A673 (cell line): ENCODE data around the gene PRDM16. TPM values are rescaled to one million over a fixed set of nuclear protein-coding genes. Genes with fewer than 3 reads are reported as not detected.

Source experiments
- BruUV-seq: library from RNA; stranded (reverse); fragments of 400-500 nt; replicated peaks from 2 replicates; lab custom pipeline; 2021; lab: Mats Ljungman, UMichigan
- CTCF ChIA-PET: fragments of 300-600 bp; sonication (Branson Sonifier 250); formaldehyde crosslinking; loops from one replicate; lab custom pipeline; 2022; ENCODE audit warnings: antibody characterized with exemption; lab: Charles Lee
- POLR2A ChIA-PET: fragments of 300-600 bp; sonication (Branson Sonifier 250); formaldehyde crosslinking; loops from one replicate; lab custom pipeline; 2022; ENCODE audit warnings: antibody characterized with exemption; ENCODE audit not compliant: low non-redundant PET; lab: Charles Lee
- DNase-seq: peaks from one replicate; pipeline ENCODE4 v3.0.0-alpha.2; 2015; ENCODE audit warnings: low spot score
- H3K27ac ChIP-seq: fragments of 200-600 bp; sonication (generic); 2 replicates; pipeline ENCODE4 v1.5.1; 2016; ENCODE audit warnings: mixed run types, low read depth, mild to moderate bottlenecking, mixed read lengths, antibody characterized with exemption, low read length; ENCODE audit not compliant: poor library complexity, severe bottlenecking
- H3K27me3 ChIP-seq: fragments of 200-600 bp; sonication (generic); replicated peaks from 2 replicates; pipeline ENCODE4 v1.6.1; 2017; ENCODE audit warnings: mixed run types, low read depth, mild to moderate bottlenecking, mixed read lengths, antibody characterized with exemption, low read length; ENCODE audit not compliant: insufficient read depth, poor library complexity
- H3K36me3 ChIP-seq: fragments of 200-600 bp; sonication (generic); 2 replicates; pipeline ENCODE4 v1.6.1; 2016; ENCODE audit warnings: mixed run types, mild to moderate bottlenecking, mixed read lengths, antibody characterized with exemption, low read length; ENCODE audit not compliant: insufficient read depth, poor library complexity, severe bottlenecking
- H3K4me1 ChIP-seq: fragments of 200-600 bp; sonication (generic); 2 replicates; pipeline ENCODE4 v1.6.1; 2017; ENCODE audit warnings: mixed run types, mild to moderate bottlenecking, mixed read lengths, antibody characterized with exemption, low read length; ENCODE audit not compliant: insufficient read depth, poor library complexity, severe bottlenecking
- H3K4me3 ChIP-seq: fragments of 200-600 bp; sonication (generic); 2 replicates; pipeline ENCODE4 v1.5.1; 2016; ENCODE audit warnings: low read depth, mixed run types, mild to moderate bottlenecking, mixed read lengths, low read length; ENCODE audit not compliant: poor library complexity, severe bottlenecking
- H3K9me3 ChIP-seq: fragments of 200-600 bp; sonication (generic); 2 replicates; pipeline ENCODE4 v1.6.1; 2016; ENCODE audit warnings: mixed run types, low read depth, mild to moderate bottlenecking, mixed read lengths, antibody characterized with exemption, low read length; ENCODE audit not compliant: poor library complexity, severe bottlenecking
- CTCF ChIP-seq: fragments of 300-800, 200-600 bp; sonication (generic); conservative IDR thresholded peaks from 2 replicates; pipeline ENCODE4 v1.5.1; 2017; ENCODE audit warnings: low read depth, mild to moderate bottlenecking, antibody characterized with exemption, low read length, moderate library complexity, mixed read lengths
- EZH2 ChIP-seq: fragments of 200-600 bp; sonication (generic); IDR thresholded peaks from 2 replicates; pipeline ENCODE4 v1.6.1; 2017; ENCODE audit warnings: borderline replicate concordance, low read depth, mild to moderate bottlenecking, mixed read lengths, antibody characterized with exemption, low read length; ENCODE audit not compliant: poor library complexity, severe bottlenecking
- intact Hi-C: fragments of 100-400 bp; cut with micrococcal nuclease; formaldehyde crosslinking; loops from one replicate; pipeline ENCODE4 v1.10.0; 2022; ENCODE audit not compliant: unreplicated experiment
- total RNA-seq: library from RNA; stranded (reverse); gene quantifications from 2 replicates; pipeline ENCODE4 v1.2.3, GENCODE V29; 2021

PRDM16 gene
- total RNA-seq, 1 experiment from 2014 or later: 0.49 TPM

- H3K36me3 ChIP-seq: no peaks in the 10 kb centered on the region
- TF ChIP-seq EZH2 (no peak), CTCF (no peak)
- no peak overlapping the region for H3K27ac ChIP-seq
- ChIA-PET CTCF (no interaction called here), POLR2A (no interaction called here)
- peaks cover 59% of the 10 kb centered on the region for H3K27me3 ChIP-seq
- intact Hi-C loops: no loop called here
- no peaks in the 10 kb centered on the region for H3K9me3 ChIP-seq
- DNase-seq: no peak
- H3K4me1 ChIP-seq: no peaks in the 10 kb centered on the region
- no TSS peak for BruUV-seq
- no peak overlapping the region for H3K4me3 ChIP-seq
Observed at GRCh38 chr1:3155926-3156220, 86.9 kb downstream of the PRDM16 start.

GRCh38 chr1:3156936-3157335 lies 87.9 kb downstream of the PRDM16 start:
- CTCF ChIA-PET: no interaction called here

DNA sequence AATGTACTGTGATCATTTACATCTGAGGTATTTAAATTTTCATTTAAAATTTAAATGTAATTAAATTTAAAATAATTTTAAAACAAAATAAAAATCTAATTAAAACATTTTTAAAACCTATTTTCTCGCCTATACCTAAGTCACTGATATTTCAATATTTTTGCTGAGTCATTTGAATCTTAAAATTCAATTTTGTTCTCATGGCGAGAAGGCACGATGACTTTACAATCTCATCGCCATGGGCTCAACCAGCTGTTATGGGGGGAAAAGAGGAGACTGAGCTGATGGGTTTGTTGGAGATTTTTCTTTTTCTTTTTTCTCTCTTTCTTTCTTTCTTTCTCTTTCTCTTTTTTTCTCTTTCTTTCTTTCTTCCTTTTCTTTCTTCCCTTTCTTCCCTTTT lies 89.3 kb downstream of the PRDM16 start:
- POLR2A ChIA-PET: no interaction called here

More at GRCh38 chr1:3156936-3157335, 87.9 kb downstream of the PRDM16 start:
- POLR2A ChIA-PET: no interaction called here
- Histone ChIP-seq H3K27ac (no peak overlapping the region), H3K36me3 (no peaks in the 10 kb centered on the region), H3K27me3 (peaks cover 59% of the 10 kb centered on the region), H3K4me3 (no peak overlapping the region), H3K4me1 (no peaks in the 10 kb centered on the region), H3K9me3 (no peaks in the 10 kb centered on the region)
- intact Hi-C loops: no loop called here
- TF ChIP-seq CTCF: no peak
- no peak for TF ChIP-seq EZH2
- DNase-seq: no peak
- BruUV-seq: no TSS peak

More for the DNA sequence above, 89.3 kb downstream of the PRDM16 start:
- CTCF ChIA-PET: no interaction called here
- Histone ChIP-seq H3K27ac (no peak overlapping the region), H3K36me3 (no peaks in the 10 kb centered on the region), H3K9me3 (no peaks in the 10 kb centered on the region), H3K27me3 (peaks cover 53% of the 10 kb centered on the region), H3K4me3 (no peak overlapping the region), H3K4me1 (no peaks in the 10 kb centered on the region)
- intact Hi-C loops: no loop called here
- DNase-seq: no peak
- no TSS peak for BruUV-seq
- TF ChIP-seq EZH2 (no peak), CTCF (no peak)
